ENCODE data around the gene MAST4.
A peak's percentile ranks its signal among the peaks of the same experiment; 100 is the strongest.

The MAST4 gene

DNA sequence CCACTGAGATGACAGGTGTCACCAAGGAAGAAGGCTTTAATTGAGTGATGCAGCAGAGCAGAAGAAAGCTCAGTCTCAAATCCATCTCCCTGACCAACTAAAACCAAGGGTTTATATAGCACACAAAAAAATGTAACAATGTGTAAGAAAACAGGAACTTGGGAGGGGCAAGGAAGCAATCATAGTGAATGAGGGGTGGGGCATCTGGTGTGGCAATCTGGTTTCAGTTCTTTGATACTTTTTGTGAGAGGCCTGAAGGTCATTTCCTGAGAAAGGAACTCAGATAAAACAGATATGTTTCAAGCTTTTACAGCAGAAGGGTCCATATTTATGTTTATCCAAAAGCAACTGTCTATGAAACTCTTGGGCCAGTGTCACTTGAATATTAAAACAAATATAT, 580.7 kb downstream of the MAST4 start:
- no peak for DNase-seq

DNA sequence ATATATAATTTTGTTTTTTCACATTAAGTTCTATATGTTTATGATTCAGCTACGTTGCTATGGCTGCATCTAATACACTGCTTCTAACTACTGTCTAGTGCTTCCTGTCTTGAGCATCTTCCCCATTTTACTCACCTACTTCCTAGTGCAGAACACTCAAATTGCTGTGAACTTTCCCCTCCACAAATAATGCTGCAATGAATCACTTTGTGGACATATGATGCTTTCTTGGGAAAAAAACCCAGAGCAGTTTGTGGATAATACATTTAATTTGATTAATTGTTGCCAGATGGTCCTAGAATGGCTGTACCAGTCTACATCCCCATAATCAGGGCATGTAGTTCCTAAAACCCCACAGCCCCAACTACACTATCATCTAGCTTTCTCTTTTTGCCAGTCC, 581.9 kb downstream of the MAST4 start:
- DNase-seq: no peak

DNA sequence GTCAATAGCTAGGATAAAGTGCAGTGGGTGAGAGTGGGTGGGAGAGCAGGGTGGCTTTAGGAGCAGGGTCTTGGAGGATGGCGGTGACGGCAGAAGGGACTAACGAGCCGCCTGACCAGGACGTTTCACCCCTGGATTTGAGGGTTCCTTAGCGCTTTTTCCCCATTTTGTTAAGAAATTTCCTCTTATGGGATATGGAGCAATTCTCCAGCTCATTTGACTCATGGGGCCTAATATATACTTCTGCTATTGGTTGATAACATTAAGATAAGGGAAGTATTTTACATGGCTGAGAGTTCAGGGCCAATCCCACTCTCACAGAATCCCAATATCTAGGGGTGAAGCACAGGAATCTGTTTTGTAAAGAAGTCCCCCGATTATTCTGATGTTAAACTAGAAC, 582.8 kb downstream of the MAST4 start:
- no peak for DNase-seq

DNA sequence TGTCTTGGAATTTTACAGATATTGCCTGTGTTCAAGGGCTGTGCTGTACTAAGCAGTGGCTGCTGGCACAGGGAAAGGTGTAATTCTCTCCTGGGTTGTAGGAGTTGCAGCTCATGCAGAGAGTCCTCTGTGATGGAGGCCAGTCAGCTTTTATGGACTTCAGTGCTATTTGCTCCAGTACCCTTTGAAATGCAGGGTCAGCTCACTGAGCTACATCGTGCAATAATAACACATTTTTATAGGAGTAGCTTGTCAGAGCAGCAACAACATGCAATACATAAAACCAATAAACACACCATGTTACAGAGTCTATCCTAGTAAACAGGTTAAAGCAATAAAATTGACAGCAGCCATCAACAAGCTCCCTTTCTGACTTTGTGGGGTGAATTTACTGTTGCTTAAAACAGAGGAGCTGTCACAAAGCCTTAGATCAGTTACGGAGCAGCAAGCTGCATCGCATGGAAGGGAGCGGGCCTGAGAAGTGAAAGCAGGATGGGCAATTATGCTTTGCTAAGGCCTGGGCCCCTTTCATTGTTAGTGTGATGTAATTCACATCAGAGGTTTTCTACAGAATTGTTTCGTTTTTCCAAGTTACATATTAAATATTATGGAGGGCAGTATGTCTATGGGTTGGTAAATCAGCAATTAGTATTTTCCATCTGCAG, 583.6 kb downstream of the MAST4 start:
- DNase-seq: no peak

DNA sequence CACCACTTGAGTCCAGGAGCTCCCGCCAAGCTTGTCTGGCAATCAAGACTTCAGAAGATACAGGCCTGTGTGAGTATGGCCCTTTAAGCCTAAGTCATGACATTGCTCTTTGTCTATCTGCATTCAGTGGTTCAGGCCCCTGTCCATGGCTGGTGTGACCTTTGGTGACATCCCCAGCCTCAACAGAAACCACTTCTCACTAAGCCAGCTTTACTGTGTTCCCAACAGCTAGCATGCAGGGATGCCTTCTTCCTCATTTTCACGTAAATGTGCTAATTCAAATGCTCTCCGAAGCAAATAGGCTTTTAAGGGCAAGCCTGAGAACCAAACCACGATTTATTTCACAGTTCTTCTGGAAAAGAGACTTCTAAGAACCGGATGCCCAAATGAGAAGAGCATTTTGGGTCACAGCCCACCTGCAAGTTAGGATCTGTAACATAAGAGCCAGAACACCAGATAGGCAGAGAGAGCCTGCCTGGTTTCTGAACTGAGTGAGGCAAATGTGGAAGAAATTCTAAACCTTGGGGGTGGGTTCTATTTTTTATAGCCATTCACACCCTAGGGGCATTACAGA, 585.5 kb downstream of the MAST4 start:
- no peak for DNase-seq

DNA sequence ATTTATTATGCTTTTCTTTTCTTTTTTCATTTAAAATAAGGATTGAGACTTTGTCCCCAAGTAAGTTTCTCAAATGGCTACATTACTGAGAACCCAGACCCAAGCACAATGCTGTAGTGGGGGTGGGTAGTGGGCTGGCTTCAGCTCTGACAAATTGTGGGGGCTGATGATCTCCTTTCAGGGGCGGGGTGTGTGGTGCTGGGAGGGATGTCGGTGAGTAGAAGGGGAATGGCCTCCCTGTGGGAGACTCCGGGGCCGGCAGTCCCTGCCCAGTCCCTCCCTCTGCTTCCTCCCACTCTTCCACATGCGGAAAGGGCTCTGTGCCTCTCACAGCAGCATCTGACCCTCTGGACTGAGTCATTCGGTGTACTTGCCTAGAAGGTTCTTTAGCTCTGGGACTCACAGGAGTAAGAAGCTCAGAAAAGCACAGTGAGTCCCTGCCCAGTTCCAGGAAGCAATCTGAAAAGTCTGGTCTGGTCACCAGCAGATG, 586.2 kb downstream of the MAST4 start:
- DNase-seq: no peak

DNA sequence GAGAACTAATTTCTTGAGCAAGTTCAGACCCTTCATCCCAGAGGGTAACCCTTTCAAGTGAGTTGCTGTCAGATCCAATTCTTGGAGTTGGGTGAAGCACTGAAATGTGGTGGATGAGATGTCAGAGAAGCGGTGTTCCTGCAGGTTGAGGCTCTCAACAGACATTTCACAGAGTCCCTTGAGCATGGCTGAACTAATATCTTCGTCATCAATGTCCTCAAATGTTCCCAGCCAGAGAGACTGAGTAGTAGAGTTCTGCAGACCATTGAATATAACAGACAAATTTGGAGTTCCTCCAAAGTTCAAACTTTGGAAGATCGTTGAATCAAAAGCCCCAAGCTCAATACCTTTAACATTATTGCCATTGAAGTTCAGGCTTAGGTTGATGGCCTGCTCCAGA, 587.7 kb downstream of the MAST4 start:
- DNase-seq: no peak

DNA sequence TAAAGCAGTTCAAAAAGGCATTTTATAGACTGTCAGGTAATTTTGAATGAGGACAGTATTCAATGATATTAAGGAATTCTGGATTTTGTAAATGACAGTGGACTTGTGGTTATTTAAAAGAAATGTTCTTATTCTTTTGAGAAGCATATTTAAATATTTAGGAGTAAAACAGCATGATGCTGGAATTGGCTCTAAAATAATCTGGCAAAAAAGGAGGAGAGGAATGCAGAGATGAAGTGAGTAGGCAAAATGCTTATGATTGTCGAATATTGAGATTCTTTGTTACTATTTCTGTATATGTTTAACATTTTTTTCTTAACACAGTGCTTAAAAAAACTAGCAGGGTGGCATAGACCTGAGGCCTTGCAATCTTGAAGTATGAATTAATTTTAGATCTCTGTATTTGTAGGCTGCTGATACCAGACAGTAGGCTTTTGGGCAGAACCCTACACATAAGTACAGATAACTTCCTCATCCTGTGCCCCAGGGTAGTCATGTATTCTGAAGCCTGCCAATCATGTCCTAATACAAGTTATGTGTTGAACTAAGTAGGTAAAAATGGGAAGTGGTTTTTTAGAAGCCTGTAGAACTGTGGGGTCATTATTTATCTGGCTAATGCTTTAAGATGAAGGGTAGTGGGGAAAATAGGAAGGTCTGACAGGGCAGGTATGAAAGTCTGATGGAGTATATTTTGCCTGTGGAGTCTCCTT, 591.0 kb downstream of the MAST4 start:
- DNase-seq: no peak

DNA sequence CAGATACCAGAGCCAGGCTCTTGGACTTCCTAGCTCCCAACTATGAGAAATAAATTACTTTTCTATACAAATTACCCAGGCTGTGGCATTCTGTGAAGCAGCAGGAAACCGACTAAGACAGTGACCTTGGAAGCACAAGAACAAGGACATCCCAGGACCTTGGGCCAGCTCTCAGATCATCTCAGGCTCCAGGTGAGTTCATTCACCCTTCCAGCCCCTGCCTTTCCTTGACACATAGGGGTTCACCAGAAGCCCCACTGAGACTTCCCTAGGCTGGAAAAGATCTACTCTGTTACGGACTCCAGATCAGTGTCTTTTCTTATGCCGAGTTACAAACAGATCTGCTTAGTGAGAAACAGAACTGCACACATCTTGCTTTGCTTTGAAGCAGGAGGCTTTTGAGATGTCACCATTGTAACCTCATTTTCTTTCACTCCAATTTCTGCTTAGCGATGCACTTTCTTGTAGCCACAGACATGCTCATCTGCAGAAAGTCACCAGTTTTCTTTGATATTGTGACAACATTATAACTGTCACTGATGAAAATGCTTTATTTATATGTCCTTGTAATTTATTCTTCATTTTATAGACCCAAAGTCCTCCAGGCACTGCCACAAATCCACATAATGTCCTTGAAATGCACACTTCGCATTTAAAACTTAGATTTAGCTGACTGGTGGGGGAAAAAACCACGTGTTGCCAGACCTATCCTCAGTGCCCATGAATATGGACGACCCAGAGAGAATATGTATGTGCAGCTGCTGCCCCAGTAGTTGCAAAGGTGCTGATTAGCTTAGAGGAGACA, 592.3 kb downstream of the MAST4 start:
- no peak for DNase-seq

DNA sequence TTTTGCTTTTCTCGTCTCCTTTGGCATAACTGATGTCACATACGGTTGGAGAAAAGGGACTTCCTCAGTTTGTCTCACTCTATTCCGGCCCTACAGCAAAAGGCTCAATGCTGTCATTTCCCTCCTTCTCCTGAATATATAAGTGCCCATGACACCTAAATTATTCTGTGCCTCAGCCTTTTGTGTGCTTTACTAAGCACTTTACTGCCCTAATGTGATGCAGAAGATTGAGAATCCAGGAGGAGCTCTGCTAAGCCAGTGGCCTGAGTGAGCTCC, 592.8 kb downstream of the MAST4 start:
- no peak for DNase-seq

DNA sequence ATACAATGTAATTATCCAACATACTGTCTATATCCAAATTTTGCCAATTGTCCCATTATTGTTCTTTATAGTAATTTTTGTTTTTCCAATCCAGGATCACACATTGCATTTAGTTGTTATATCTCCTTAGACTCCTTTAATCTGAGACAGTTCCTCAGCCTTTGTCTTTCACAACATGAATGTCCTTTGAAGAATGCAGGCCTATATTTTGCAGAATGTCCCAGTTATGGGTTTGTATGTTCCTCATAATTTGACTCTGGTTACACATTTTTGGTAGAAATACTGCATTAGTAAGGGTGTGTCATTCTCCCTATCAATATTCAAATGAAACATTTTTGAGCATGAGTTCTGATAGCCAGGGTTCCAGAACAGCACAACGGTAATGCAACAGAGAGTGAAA, 593.7 kb downstream of the MAST4 start:
- no peak for DNase-seq

DNA sequence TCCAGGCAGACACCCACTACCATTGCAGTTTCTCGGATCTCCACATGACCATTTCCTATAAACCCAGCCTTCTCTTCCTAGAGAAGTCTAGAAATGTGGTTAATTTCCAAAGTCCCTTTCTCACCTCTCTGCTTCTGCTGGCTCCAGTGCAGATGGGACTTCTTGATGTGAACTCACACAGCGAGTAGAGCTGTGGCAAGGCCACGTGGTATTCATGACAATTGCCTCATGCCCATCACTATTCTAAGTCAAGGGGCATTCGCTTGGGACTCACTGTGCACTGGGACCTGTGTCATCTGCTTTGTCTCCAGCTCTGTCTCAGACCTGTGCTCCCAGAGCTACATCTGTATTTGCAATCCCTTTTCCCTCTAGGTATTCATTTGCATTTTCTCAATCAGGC, 594.2 kb downstream of the MAST4 start:
- no peak for DNase-seq

DNA sequence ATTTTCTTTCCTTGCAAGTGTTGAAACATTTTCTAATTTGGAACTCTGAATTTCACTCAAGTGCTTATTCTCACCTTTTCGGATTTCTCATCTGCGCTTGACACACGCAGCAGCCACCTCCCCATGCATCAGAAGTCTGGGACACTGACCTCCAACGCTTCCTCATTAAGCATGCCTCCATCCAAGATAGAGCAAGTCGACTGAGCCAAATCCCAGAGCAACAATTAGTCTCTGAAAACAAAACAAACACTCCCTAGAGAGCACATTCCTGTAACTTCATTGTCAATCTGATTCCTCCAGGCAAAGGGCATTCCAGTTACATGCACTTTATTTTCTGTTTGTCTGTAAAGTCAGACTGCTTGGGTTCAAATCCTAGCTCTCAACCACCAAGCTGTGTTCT, 594.7 kb downstream of the MAST4 start:
- no peak for DNase-seq

DNA sequence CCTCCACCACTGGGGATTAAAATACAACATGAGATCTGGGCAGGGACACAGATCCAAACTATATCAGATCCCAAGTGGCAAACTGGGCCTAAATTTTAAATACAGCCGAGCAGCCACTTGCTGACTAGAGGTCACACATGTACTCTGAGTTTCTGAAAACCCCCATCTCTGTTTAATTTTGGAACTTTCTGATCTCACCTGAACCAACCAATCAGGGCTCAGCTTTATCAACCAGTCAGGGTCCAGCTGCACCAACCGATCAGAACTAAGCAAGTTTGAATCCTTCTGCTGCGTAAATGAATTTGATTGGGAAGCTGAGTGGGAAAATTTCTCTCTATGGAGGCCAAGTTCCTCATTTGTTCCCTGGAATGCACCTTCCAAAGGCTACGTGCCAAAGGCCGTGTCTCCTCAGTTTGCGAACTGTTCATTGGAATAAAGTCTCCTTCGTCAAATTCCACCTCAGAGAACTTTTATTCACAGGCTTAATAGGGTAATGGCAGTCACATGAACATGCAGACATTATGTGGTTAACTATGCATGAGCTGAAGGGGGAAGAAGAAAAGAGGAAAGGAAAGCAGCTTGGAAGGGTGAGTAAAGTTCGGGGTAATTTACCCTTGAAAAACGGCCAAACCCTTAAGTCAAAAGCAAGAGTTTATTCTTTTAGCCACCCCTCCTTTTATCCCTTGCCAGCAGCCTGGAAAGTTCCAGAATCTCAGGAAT, 596.7 kb downstream of the MAST4 start:
- DNase-seq: no peak

DNA sequence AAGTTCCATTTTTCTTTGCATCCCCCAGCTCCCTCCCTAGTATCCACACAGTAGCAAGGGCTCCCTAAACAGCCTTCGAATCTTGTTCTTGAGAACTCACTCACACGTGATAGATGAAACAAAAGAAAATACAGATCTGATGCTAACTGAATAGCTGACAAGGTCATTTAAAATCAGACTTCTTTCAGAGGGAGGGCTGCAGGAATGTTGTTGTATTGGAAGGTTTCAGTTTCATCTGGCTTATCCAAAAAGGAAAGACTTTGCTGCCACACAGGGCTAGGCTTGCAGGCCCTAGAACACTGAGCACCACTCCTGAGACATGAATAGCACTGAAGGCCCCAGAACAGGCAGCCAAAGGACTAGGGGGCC, 597.2 kb downstream of the MAST4 start:
- DNase-seq: no peak

DNA sequence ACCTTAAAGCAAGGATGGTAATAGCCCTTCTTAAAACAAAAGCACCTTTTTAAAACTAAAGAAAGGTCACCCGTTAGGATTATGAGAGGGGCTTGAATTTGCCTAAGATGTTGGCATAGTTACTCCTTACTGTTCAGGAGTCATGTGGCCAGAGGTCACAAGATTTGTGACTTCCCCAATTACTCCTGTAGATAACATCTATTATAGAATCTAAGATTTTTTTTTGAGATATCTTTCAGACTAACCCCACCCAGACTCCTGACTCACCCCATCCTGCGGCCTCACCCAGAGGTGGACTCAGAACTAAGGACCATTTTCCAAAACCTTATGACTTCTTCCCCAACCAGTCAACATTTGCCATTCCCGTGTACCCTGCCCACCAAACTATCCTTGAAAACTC, 598.0 kb downstream of the MAST4 start:
- DNase-seq: no peak

DNA sequence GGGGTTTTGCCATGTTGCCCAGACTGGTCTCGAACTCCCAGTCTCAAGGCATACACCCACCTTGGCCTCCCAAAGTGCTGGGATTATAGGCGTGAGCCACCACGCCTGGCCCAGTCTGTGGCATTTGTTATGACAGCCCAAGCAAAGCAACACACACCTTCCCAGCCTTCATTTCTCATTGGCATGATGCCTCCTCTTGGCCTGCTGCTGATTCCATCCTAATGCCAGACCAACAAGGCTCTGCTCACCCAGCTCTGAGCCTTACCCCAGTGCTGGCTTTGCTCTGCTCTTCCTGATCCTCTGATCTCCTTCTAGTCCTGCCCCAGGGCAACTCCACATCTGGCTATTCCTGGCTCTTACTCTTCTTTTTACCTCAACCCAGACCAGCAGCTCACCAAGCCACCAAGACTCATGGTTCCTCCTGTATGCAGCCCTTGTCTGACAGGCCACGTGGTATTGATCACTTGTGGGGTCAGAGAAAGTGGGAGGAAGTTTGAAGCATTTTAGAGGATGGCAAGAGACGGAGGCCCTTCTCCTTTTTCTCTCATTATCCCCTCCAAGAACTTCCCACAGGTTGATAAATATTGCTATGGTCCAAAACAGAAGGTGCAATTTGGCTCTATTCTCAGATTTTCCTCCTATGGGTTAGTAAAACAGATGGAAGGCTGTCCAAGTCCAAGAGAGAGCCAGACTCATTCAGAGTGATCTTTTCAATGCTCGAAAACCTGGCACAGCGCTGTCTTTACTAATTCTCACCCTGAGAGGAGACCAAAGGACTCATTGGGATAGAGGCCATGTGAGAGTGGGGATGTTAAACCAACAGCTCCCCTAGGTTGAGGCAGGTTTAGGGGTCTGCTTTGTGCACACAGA, 599.4 kb downstream of the MAST4 start:
- DNase-seq: peak; percentile 46 to 79

DNA sequence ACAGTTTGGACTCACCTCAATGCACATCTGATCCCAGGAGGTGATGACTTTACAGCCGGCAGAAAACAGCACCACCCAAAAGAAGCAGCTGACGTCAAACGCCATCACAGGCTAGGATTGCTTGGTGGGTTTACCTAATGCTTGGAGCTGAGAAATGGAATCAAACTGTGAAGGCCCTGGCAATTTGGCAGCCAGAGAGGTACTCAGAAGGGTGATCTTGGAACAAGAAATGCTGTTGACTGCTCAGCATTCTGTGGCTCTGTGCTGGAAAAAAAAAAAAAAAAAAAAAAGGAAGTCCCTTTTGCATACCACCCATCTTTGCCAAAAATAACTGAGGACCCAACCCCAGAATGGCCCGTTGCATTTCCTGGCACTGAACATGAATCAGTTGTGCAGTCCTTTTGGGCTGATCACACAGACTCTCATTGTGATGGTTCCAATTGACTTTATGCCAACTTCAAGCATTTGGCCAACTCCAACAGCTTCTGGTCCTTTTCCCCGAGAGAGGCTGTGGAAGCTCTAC, 600.4 kb downstream of the MAST4 start, which contains the start of gene CD180:
Gene CD180 (minus strand): TSS at position 263 of the 523 bp plus-strand sequence. CDS start 158 bp downstream, at position 105.
- DNase-seq: peak; percentile 81 to 94

DNA sequence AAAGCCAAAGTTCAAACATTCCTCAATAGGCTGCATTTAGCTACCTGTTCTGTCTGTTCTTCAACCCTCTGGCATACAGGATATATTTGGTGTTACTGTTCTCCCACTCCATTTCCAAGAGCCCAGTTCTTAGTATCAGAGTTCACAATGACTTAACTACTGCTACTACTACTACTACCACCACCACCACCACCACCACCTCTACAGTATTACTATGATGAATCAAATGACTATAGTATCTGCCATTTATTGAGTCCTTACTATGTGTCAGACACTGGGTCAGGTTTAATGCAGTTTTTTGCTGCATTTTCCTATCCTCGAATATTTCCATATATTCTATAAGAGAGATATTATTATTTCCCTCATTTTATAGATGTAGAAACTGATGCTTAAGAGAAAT, 601.3 kb downstream of the MAST4 start:
- no peak for DNase-seq

DNA sequence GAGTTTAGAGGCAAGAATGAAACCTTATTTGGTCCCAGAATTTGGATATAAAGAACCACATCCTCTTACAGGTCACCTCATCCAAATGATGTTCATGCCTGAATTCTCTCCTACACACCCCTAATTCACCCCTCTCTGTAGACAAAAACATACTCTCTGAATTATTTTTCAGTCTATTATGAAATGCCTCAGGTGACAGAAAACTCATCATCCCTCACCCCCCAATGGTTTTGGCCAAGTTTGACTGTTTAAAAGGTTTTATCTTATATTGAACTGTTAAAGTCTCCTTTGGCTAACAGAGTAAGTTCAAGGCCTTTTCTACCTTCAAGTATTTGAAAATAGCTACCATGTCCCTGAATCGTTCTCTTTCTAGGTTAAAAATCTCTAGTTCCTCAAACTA, 602.7 kb downstream of the MAST4 start:
- DNase-seq: no peak

DNA sequence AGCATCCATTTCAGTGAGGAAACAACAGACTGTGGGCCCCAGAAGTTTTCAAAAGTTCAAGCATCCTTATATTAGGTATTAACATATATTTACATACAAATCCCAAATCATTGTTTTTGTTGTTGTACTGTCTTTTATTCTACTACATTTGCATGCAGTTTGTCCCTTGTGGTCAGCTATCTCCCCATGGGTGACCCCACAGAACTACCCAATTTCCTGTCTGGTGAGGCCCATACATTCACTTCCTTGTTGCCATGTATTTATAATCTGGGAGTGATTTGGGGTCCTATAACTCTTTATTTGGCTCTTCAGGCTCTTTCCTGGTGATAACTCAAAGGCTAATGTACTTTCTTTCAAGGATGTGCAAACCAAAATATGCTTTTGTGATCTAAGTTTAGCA, 603.7 kb downstream of the MAST4 start:
- DNase-seq: no peak

Measured in NCI-H446 (cell line).